ENCODE data around the gene CNOT11. TPM values are rescaled to one million over a fixed set of nuclear protein-coding genes. Genes with fewer than 3 reads are reported as not detected.

The CNOT11 gene
- 42.8 and 47.1 TPM in 2 replicates for total RNA-seq

DNA sequence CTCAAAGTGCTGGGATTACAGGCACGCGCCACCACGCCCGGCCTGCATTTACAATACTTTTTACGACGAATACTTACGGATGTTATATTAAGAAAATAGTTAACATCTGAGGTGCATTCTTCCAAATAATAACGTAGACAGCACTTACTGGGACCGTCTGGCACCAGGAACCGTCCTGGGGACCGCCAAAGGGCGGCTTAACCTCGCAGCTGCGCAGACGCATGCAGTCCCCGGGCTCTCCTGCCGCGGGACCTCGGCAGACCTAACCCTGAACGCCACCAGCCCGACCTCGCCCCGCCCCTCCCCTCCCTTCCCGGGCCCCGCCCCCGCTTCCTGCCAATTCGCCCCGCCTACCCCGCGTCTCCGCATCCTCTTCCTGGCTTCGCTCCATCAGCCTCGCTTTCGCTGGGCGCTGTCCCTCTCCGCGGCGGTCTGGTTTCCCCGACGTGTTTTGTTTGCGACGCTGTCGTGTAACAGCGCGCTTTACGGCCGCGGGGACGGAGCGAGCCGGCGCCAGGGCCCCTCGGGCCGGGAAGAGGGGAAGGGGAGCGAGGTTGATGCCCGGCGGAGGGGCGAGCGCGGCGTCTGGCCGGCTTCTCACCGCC, at the start of gene CNOT11:
CNOT11 (plus strand) TSS at position 479 of the 605 bp plus-strand sequence; CDS start at position 558, 79 bp downstream.

DNA sequence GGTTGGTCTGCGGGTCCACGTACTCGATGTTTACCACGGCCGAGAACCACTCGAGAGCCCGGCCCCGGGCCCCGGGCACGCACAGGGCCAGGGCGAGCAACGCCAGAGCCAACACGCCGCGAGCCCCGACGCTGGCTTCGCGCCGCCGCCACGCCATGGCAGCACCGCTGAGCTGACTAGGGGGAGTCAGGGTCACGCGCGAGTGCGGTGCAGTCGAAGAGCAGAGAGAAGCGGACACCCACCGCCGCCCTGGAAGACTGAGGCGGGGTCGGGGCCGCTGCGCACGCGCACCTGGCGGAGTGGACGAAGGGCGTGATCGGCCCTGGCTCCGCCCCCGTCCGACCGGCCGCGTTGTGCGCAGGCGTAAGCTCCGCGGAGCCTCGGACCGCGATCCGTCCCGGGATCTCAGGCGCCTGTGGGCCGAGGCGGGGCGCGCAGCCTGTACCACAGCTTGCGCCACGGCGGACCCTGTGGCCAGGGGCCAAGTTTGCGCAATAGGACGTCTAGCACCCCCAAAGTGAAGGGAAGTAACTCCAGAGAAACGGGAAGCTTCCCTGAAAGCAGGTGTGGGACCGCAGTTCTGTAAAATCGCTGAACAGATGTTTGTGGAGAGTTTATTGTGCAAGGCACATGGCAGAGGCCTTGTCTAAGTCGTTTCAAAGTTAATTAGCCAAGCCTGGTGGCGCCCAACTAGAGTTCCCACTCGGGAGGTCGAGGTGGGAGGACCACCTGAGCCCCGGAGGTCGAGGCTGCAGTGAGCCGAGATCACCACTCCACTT, 55.9 kb downstream of the CNOT11 start, which contains the start of gene RNF149:
RNF149 (minus strand) TSS at position 270 of the 779 bp plus-strand sequence; CDS start at position 157, 113 bp downstream.

Other genes with a start within 250 kb of the CNOT11 start
- gene TBC1D8, start 101.5 kb upstream of the CNOT11 start, total RNA-seq = 1.9 and 5.0 TPM in 2 replicates
- 32.9 and 36.6 TPM in 2 replicates for gene RNF149, start 55.8 kb downstream of the CNOT11 start, total RNA-seq
- 0.91 TPM in 1 of 2 replicates, not detected in the other for gene CREG2, start 134.6 kb downstream of the CNOT11 start, total RNA-seq
- 0.16 and 3.5 TPM in 2 replicates for gene RFX8, start 222.2 kb downstream of the CNOT11 start, total RNA-seq